Neural crest cell (in vitro differentiated cells): ENCODE results near the gene CYP19A1. TPM values are rescaled to one million over a fixed set of nuclear protein-coding genes. Genes with fewer than 3 reads are reported as not detected.

Experiments used
- DNase-seq: peaks from one replicate; pipeline ENCODE4 v3.0.0; 2021; ENCODE audit warnings: low read depth, mixed read lengths, low spot score
- H3K27ac Mint-ChIP-seq: one replicate; pipeline ENCODE4 v1.8.0; 2021; ENCODE audit warnings: mild to moderate bottlenecking, mixed read lengths; ENCODE audit not compliant: unreplicated experiment
- H3K27me3 Mint-ChIP-seq: 2 replicates; pipeline ENCODE4 v1.8.0; 2021; ENCODE audit warnings: low read depth, mild to moderate bottlenecking, mixed read lengths
- H3K36me3 Mint-ChIP-seq: 2 replicates; pipeline ENCODE4 v1.8.0; 2021; ENCODE audit warnings: low read depth, mild to moderate bottlenecking, mixed read lengths
- H3K4me1 Mint-ChIP-seq: 2 replicates; pipeline ENCODE4 v1.8.0; 2021; ENCODE audit warnings: mixed read lengths
- H3K4me3 Mint-ChIP-seq: one replicate; pipeline ENCODE4 v1.8.0; 2021; ENCODE audit warnings: mild to moderate bottlenecking, mixed read lengths
- H3K9me3 Mint-ChIP-seq: 2 replicates; pipeline ENCODE4 v1.8.0; 2021; ENCODE audit warnings: mixed read lengths
- total RNA-seq: library from RNA; stranded (reverse); gene quantifications from 2 replicates; pipeline ENCODE4 v1.2.1, GENCODE V29; 2021
- TF ChIP-seq, protein P1 (sequence below): fragments of 200-600 bp; sonication (generic); conservative IDR thresholded peaks from 2 replicates; pipeline ENCODE4 v1.5.0; 2021; ENCODE audit warnings: antibody characterized with exemption, mild to moderate bottlenecking

CYP19A1 gene
- total RNA-seq, 1 donor from 2014 or later, result not detected

DNA sequence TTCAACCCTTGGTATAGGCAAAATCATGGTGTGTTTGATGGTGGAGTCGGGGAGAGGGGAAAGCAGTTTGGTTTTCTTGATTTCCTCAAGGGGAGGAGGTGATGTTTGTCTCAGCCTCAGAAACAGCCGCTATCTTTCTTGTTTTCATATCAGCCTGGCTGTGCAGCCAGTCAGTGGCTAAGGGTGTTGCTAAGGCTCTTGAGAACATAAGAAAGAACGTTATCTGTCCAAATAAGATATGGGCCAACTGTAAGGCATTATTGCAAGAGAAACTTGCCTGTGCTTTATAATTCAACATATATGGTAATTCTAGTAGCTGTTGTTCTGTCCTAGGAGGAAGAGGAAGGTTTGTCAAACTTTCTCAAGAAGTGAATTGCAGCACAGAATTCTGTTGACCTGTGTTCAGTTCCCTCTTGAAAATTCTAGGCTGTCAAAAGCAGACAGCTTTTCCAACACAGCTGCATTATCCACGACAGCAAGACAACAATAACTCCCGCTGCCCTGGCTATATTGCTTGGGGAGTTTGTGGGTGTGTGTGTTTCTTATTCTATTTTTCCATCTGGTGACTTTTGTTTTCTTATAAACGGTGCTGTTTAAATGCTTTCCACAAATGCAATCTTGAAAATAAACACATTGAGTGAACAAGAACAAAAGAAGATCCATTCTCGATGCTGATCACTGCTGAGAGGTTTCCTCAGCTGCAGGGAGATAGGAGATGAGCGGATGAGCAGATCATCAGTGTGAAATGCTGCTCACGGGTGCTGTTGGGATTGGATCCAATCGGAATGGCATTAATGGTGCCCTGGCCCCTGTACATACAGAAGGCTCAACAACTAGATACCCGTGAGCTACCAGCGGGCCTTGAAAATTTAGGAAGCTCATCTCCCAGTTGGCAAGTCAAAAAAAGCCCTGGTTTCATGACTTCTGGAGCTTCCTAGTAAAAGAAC is 152.9 kb downstream of the CYP19A1 start:
- H3K4me1 Mint-ChIP-seq, result peaks cover 13% of the 10 kb centered on the region
- H3K36me3 Mint-ChIP-seq, result no peaks in the 10 kb centered on the region
- TF ChIP-seq, protein P1, sequence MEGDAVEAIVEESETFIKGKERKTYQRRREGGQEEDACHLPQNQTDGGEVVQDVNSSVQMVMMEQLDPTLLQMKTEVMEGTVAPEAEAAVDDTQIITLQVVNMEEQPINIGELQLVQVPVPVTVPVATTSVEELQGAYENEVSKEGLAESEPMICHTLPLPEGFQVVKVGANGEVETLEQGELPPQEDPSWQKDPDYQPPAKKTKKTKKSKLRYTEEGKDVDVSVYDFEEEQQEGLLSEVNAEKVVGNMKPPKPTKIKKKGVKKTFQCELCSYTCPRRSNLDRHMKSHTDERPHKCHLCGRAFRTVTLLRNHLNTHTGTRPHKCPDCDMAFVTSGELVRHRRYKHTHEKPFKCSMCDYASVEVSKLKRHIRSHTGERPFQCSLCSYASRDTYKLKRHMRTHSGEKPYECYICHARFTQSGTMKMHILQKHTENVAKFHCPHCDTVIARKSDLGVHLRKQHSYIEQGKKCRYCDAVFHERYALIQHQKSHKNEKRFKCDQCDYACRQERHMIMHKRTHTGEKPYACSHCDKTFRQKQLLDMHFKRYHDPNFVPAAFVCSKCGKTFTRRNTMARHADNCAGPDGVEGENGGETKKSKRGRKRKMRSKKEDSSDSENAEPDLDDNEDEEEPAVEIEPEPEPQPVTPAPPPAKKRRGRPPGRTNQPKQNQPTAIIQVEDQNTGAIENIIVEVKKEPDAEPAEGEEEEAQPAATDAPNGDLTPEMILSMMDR, result no peak
- no peak overlapping the region for H3K27ac Mint-ChIP-seq
- no peak overlapping the region for H3K4me3 Mint-ChIP-seq
- H3K9me3 Mint-ChIP-seq, result no peaks in the 10 kb centered on the region
- no peaks in the 10 kb centered on the region for H3K27me3 Mint-ChIP-seq
- no peak for DNase-seq

DNA sequence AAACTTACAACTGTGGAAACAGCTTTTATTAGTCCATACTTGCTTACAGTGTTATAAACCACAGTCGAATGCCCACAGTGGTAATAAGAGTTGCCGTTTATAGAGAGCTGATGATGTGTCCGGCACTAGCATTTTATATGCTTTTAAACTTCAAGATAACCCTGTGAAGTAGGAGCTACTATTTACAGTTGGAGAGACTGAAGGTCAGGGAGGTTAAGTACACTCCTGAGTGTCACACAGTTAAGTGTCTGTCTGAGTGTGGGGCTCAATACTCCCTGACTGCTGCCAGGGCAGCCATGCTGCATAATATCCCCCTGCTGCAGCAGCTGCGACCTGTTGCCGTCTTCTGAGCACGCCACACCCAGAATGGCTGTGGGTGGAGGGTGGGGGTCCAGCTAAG is 153.8 kb downstream of the CYP19A1 start:
- peaks cover 13% of the 10 kb centered on the region for H3K4me1 Mint-ChIP-seq
- TF ChIP-seq, protein P1, result no peak
- no peaks in the 10 kb centered on the region for H3K36me3 Mint-ChIP-seq
- H3K4me3 Mint-ChIP-seq, result no peak overlapping the region
- no peaks in the 10 kb centered on the region for H3K9me3 Mint-ChIP-seq
- H3K27me3 Mint-ChIP-seq, result no peaks in the 10 kb centered on the region
- DNase-seq, result no peak
- H3K27ac Mint-ChIP-seq, result no peak overlapping the region

DNA sequence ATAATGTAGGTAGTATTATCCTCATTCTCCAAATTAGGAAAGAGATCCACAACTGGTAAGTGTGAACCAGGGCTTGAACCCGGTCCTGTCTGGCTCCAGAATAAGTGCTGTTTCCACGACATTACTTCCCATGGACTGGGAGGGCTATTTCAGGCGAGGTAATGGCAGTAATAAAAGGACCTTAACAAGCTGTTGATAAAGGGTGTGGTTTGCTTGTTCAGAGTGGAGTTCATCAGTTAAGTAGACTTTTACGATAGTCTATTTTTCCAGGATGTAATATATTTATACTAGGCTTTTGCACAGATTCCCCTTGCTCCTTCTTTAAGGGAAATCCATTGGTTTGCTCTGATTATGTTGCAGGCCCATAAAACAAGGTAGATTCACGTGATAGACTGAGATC is 155.3 kb downstream of the CYP19A1 start:
- TF ChIP-seq, protein P1, result no peak
- Mint-ChIP-seq H3K27me3 (no peaks in the 10 kb centered on the region), H3K4me3 (no peak overlapping the region), H3K27ac (no peak overlapping the region), H3K4me1 (peaks cover 13% of the 10 kb centered on the region), H3K36me3 (no peaks in the 10 kb centered on the region), H3K9me3 (no peaks in the 10 kb centered on the region)
- DNase-seq, result no peak

DNA sequence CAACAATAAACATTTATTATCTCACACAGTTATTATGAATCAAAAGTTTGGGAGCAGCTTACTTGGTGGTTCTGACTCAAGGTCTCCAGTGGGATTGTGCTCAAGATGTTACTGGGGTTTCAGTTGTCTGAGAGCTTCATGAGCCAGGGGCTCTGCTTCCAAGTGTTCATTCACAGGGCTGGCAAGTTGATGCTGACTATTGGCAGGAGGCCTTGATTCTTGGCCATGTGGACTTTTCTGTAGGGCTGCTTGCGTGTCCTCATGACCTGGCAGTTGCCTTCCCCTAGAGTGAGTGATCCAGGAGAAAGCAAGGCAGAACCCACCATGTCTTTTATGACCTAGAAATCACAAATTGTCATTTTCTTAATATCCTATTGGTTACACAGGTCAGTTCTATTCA is 156.5 kb downstream of the CYP19A1 start:
- DNase-seq, result no peak
- H3K9me3 Mint-ChIP-seq, result no peaks in the 10 kb centered on the region
- H3K4me1 Mint-ChIP-seq, result peaks cover 13% of the 10 kb centered on the region
- TF ChIP-seq, protein P1, result no peak
- H3K4me3 Mint-ChIP-seq, result no peak overlapping the region
- no peaks in the 10 kb centered on the region for H3K36me3 Mint-ChIP-seq
- H3K27me3 Mint-ChIP-seq, result no peaks in the 10 kb centered on the region
- no peak overlapping the region for H3K27ac Mint-ChIP-seq

DNA sequence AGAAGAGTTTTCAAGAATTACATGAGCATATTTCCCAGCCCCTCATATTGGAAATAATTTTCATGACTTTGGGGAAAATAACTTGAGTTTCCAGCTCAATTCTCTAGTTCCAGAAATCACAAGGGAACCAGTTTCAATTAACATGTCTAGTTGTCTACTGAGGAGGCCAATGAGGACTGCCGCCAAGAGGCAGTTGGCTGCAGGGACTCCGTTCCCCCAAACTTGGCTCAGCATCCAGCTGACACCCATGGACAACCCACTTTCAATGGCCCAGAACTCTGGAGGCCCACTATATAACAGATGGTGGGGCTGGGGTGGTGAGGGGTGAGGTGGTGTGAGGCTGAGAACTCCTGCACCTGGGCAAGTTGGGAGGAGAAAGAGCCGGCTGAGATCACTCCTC is 157.2 kb downstream of the CYP19A1 start:
- H3K27me3 Mint-ChIP-seq, result no peaks in the 10 kb centered on the region
- H3K4me3 Mint-ChIP-seq, result no peak overlapping the region
- peaks cover 13% of the 10 kb centered on the region for H3K4me1 Mint-ChIP-seq
- no peaks in the 10 kb centered on the region for H3K9me3 Mint-ChIP-seq
- no peaks in the 10 kb centered on the region for H3K36me3 Mint-ChIP-seq
- TF ChIP-seq, protein P1, result no peak
- no peak overlapping the region for H3K27ac Mint-ChIP-seq
- no peak for DNase-seq
